Kidney epithelial cell (primary cell): Measurements from ENCODE around the gene PDE11A. TPM values are rescaled to one million over a fixed set of nuclear protein-coding genes. Genes with fewer than 3 reads are reported as not detected.

Experiments used
- DNase-seq: peaks from one replicate; pipeline ENCODE4 v3.0.0-alpha.2; 2010; ENCODE audit warnings: low read depth
- H3K27me3 ChIP-seq: 2 replicates; pipeline ENCODE4 v1.6.0; 2011; ENCODE audit warnings: low read length; ENCODE audit not compliant: control insufficient read depth, insufficient read depth
- H3K36me3 ChIP-seq: 2 replicates; pipeline ENCODE4 v1.5.1; 2011; ENCODE audit warnings: low read length; ENCODE audit not compliant: control insufficient read depth, insufficient read depth
- H3K4me3 ChIP-seq: 2 replicates; pipeline ENCODE4 v1.5.1; 2011; ENCODE audit warnings: low read depth, mild to moderate bottlenecking, control low read depth, low read length
- total RNA-seq: library from RNA; depleted of rRNA; stranded (reverse); fragments of >200 nt; gene quantifications from 2 replicates; pipeline ENCODE4 v1.2.3, GENCODE V29; 2015
- TF ChIP-seq, protein P1 (sequence below): IDR thresholded peaks from 2 replicates; pipeline ENCODE4 v1.5.1; 2011; ENCODE audit warnings: mild to moderate bottlenecking, moderate library complexity, low read length, control low read depth, inconsistent platforms; ENCODE audit not compliant: insufficient read depth, poor library complexity, severe bottlenecking

The PDE11A gene
- total RNA-seq, 1 donor from 2014 or later = 0.13 TPM

DNA sequence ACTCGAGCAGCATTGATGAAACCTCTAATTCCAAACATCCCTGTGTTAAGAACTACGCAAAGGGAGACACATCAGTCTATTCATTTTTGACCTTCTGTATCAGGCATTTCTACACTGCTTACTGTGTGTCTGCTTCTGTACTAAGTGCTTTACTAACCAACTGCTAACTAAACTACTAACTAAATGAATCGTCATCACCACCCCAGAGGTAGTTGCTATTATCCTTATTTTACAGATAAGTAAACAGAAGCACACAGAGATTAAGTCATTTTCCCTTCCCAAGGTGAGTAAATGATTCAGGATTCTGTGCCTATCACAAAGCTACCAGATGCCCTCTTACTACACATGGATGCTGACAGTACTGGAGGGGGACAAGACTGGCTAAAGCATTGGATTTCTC lies 395.9 kb downstream of the PDE11A start:
- Histone ChIP-seq H3K4me3 (no peak overlapping the region), H3K36me3 (no peaks in the 10 kb centered on the region), H3K27me3 (no peaks in the 10 kb centered on the region)
- TF ChIP-seq, protein P1, sequence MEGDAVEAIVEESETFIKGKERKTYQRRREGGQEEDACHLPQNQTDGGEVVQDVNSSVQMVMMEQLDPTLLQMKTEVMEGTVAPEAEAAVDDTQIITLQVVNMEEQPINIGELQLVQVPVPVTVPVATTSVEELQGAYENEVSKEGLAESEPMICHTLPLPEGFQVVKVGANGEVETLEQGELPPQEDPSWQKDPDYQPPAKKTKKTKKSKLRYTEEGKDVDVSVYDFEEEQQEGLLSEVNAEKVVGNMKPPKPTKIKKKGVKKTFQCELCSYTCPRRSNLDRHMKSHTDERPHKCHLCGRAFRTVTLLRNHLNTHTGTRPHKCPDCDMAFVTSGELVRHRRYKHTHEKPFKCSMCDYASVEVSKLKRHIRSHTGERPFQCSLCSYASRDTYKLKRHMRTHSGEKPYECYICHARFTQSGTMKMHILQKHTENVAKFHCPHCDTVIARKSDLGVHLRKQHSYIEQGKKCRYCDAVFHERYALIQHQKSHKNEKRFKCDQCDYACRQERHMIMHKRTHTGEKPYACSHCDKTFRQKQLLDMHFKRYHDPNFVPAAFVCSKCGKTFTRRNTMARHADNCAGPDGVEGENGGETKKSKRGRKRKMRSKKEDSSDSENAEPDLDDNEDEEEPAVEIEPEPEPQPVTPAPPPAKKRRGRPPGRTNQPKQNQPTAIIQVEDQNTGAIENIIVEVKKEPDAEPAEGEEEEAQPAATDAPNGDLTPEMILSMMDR = no peak
- DNase-seq = no peak

DNA sequence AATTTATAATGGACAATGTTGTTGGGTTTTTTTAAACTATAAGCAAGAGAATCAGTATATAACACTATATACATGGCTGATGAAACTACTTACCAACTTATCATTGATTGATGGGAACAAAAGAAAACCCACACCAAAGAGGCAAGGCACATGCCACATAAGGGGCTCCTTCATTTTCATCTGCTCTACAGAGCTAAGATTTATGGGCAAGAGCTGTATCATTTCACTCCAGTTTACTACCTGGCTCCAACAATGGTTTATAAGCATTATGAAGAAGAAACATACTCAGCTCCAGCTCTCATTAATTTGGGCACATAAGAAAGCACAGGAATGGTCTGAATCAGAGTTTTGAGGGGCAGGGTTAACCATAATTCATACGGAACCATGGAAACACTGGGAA lies 396.8 kb downstream of the PDE11A start:
- Histone ChIP-seq H3K4me3 (no peak overlapping the region), H3K27me3 (no peaks in the 10 kb centered on the region), H3K36me3 (no peaks in the 10 kb centered on the region)
- no peak for DNase-seq
- TF ChIP-seq, protein P1 = no peak

- TF ChIP-seq, protein P1 = no peak
- no peaks in the 10 kb centered on the region for H3K27me3 ChIP-seq
- H3K36me3 ChIP-seq = no peaks in the 10 kb centered on the region
- DNase-seq = no peak
- no peak overlapping the region for H3K4me3 ChIP-seq
Observed at GRCh38 chr2:177675350-177675821, 397.2 kb downstream of the PDE11A start.

DNA sequence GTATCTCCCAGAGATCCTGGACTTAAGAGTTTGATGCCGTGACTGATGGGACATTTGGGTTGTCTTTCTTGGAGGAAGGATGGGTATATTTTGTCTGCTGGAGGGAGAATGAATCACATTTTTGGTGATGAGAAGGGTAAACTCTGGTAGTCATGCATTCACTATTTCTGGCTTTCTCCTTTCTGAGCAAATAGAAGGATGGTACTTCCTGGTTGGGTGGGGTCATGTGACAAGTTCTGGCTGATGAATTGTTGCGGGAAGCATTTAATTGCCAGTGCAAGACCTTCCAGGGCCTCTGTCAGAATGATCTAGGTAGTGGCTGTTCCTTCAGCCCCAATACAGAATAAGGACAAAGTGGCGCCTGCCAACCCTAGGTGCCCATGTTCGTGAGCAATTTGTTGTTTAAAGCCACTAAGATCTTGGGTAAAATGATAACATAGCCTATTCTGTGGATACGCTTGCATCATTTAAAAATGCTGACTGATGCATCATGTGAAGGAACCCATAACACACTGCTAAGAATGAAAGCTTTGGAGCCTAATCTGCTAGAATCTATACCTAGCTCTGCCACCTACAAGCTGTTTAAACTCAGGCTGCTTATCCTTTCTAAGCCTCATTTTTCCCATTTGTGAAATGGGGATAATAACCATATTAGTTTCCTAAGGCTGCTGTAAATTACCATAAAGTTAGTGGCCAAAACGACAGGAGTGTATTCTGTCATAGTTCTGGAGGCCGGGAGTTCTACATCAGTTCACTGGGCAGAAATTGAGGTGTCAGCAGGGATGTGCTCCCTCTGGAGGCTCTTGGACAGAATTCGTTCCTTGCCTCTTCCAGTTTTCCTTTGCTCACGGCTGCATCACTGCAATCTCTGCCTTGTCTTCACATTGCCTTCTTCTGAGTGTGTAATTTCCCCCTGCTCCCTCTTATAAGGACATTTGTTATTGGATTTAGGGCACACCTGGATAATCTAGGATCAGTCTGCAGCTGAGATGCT lies 398.7 kb downstream of the PDE11A start:
- H3K36me3 ChIP-seq = no peaks in the 10 kb centered on the region
- DNase-seq = no peak
- H3K27me3 ChIP-seq = no peaks in the 10 kb centered on the region
- TF ChIP-seq, protein P1 = no peak
- no peak overlapping the region for H3K4me3 ChIP-seq

DNA sequence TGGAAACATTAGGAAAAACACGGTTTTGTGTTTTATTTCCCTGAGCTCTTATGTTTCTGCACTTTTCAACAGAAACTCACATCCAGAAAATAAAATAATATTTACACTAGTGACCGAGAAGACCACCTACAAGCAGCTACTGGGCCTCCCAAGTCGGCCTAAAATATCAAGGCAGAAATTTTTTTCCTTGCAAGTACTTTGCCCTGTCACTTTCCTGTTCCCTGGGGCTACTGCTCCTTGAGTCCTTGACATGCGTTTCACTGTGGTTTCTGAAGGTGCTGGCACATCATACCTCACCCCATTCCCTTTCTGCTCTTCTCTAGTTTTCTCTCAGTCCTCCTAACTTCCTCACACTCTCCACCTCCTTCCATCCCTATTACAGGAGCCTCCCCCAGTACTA lies 400.9 kb downstream of the PDE11A start:
- TF ChIP-seq, protein P1 = no peak
- Histone ChIP-seq H3K27me3 (no peaks in the 10 kb centered on the region), H3K4me3 (no peak overlapping the region), H3K36me3 (no peaks in the 10 kb centered on the region)
- DNase-seq = no peak
